ENCODE measurements around the gene SF3A1.

The SF3A1 gene

DNA sequence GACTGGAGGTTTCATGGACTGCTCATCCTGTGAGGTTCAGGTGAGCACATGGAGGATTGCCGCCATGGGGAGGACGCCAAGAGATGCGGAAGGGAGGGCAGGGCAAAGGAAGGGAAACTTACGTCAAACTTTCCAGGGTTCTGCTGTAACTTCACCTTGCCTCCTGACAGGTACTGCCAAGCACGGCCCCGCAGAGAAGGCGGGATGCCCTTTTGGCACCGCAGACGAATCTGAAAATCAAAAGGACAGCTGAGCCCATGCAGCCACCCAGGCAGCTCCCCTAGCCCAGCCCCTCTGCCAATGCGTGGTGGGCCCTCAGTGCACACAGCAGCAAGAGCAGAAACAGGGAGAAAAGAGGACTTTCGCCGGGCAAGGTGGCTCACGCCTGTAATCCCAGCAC lies 57.4 kb downstream of the SF3A1 start:
- DNase-seq = no peak

- DNase-seq = no peak
Observed at GRCh38 chr22:30297991-30298701, 58.5 kb downstream of the SF3A1 start.

DNA sequence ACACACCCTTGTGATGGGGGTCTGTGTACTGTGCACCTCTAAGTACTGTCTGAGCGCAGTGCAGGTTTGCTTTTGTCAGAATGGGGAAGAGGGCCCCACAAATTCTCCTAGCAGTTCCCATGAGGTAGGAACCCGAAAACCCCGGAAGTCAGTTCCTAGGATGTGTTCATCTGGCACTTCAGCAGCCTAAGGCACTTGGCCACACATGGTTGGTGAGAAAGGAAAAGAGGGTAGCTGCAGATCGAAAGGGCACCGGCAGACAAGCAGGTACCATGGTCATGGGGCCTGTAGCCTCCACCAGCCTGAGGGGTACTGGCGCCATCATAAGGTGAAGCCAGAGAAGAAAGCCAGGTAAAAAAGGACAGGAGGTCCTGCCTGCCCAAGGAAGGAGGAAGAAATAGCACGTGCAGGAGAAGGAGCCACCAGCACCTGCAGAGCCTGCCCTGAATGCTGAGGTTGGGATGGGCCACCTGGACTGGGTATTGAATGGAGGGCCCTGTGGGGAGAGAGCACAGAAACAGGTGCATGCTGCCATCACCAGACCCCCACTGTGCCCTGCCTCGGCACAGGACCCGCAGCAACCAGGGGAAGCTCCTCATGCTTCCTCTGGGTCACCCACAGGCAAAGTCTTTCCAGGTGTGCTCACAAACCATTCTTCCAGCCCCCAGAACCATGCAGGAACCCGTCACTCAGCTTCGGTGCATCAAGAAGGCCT lies 59.3 kb downstream of the SF3A1 start:
- no peak for DNase-seq

GRCh38 chr22:30296833-30297232 lies 59.9 kb downstream of the SF3A1 start:
- DNase-seq = no peak

GRCh38 chr22:30296324-30296723 lies 60.4 kb downstream of the SF3A1 start:
- no peak for DNase-seq

- no peak for DNase-seq
Observed at GRCh38 chr22:30295576-30295975, 61.1 kb downstream of the SF3A1 start.

DNA sequence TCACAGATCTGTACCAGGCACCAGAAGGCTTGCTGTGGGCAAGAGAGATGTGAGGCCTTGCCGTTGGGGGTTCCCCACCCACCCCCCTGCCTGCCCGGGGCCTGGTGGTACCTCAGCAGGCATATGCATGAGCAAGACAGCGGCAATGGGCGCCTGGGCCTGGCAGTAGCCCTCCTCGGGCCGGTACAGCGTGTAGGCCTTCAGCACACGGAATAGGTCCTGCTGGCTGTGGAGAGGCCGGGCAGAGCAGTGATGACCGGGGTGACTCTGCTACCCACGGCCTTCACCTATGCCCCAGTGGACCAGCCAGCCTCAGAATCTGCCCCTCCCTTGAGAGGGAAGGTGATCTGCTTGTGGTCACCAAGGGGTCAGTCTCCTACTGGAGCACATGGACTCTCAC lies 61.9 kb downstream of the SF3A1 start:
- no peak for DNase-seq

GRCh38 chr22:30294066-30294465 lies 62.6 kb downstream of the SF3A1 start:
- DNase-seq = no peak

- no peak for DNase-seq
Observed at GRCh38 chr22:30293026-30293425, 63.7 kb downstream of the SF3A1 start.

- no peak for DNase-seq
Observed at GRCh38 chr22:30292069-30292970, 64.4 kb downstream of the SF3A1 start.

GRCh38 chr22:30291058-30291892 lies 65.4 kb downstream of the SF3A1 start:
- no peak for DNase-seq

- DNase-seq = no peak
Observed at GRCh38 chr22:30290342-30291057, 66.2 kb downstream of the SF3A1 start.

- DNase-seq = no peak
Observed at GRCh38 chr22:30289980-30290313, 66.7 kb downstream of the SF3A1 start.

- peak; percentile 87 for DNase-seq
Observed at GRCh38 chr22:30289141-30289979, 67.3 kb downstream of the SF3A1 start, which contains the start of gene CASTOR1. TSS of gene CASTOR1 (minus strand) at chr22:30289505. CDS start at chr22:30289497, 8 bp downstream.

DNA sequence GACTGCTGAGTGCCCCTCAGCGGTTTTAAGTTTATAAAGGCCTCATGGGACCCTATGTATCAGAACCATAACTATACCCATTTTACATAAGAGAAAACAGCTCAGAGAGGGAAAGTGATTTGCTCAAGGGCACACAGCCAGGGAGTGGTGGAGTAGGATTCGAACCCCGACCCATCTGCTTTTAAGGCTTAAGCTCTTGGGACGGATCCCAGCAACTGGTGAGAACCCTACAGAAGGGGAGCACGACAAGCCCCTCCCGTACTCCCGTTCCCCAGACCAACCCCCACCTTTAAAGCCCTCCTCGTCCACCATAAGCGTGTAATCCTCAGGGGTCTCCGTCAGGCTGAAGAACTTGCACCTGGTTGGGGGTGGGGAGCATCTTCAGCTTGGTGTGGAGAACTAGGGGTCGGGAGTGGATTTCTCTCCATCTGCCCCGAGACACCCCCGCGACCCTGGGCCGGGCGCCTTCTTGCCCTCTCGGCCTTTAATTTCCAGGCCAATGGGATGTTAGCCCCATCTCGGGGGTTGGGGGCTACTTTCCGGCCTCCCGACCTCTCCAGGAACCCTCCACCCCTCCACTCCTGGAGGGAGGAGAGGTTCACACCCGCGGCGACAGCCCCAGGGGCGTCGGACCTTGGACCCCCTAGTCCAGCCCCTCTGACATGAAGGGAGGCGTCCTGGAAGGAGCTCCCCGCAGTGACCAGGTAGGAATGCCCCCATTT lies 68.1 kb downstream of the SF3A1 start:
- no peak for DNase-seq

GRCh38 chr22:30287648-30288418 lies 68.9 kb downstream of the SF3A1 start:
- peak; percentile 85 for DNase-seq

DNA sequence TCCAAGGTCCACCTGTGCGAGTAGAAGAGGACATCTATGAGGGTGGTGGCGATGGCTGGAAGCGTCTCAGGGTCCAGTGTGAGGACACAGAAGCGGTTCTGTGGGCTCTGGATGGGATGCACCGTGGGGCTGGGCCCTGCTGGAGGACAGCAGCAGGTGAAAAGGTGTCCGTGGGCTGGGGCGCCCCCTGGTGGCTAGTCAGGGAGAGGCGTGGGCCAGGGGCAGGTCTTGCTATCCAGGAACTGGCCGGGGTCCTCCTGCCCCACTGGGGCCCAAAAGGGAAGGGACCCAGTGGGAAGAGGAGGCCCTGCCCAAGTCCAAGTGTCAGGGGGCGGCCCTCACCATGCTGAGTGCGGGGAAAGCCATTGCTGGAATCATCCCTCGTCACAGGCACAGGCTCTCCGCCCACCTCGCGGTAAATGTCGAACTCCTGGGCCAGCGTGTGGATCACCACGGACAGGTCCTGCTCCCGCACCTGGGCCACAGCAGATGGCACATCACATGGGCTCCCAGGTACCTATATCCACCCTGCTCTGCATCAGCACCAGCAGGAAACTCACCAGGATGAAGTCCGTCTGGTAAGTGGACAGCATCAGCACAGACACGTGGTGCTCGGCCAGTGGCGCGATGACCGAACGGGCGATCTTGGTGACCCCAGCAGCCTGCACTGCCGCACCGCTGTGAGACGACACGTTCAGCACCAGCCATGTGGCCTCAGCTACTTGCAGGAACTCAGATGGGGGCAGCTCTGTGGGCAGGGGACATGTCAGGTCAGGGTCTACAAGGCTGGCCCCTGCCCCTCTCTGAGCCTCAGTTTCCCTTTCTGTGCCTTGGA lies 69.7 kb downstream of the SF3A1 start:
- peak; percentile 79 for DNase-seq

DNA sequence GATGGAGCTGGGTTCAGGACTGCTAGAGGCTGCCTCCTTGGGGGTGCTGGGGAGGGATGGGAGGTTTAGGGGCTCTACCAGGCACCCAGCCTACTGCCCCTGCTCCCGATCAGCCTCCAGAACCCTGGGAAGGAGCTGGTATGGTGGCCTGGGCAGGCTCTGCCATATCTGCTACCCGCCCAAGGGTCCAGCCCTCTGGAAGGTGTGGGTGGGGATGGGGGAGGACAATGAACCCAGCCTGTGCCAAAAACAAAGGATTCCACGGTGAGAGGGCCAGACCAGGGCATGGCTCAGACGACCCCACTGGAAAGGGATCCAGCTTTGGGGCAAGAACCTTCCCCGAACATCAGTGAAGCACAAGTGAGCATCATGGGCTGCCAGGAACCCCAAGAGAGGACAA lies 70.4 kb downstream of the SF3A1 start:
- DNase-seq = no peak

- DNase-seq = no peak
Observed at GRCh38 chr22:30285846-30286200, 70.9 kb downstream of the SF3A1 start.

All from CD4-positive, alpha-beta T cell treated with Interferon gamma for 1 hour (primary cell).